Measurements from ENCODE around the gene AMIGO1.

DNA sequence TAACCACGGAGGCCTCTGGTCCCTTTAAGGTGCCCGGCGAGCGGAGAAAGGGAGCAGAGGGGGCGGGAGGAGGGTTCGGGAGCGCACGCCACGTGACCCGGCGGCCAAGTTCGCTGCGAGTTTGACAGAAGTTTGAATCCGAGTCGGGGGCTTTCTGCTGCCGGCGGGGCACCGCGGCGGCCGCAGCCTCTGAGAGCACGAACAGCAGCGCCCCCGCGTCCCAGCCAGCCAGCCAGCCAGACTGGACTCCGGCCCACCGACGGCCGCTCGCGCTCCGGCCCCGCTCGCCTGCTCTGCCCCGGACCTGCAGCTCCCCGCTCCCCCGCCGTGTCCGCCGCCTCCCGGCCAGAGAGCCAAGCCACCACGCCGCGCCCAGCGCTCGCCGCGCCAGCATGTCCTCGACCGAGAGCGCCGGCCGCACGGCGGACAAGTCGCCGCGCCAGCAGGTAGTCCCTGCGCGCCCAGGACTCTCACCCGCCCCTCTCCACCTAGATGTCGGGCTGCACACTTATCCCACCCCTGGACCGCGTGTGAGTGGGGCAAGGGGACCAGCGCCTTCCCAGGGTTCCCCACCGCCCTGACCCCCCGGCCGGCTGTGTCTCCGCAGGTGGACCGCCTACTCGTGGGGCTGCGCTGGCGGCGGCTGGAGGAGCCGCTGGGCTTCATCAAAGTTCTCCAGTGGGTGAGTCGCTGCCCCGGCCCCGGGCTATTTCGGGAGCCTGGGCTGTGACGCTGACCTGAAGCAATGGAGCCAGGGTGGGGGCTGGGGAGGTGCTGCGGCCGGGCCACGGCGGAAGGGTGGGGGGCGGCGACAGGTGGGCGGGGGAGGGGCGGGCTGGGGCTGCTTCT is 42.9 kb downstream of the AMIGO1 start, which contains the start of gene SYPL2:
- no peak for TF ChIP-seq POLR2AphosphoS5 (IDR thresholded peaks at IDR 0.05; ENCODE audit: low read depth, low read length)
- TF ChIP-seq REST (IDR thresholded peaks at IDR 0.05; ENCODE audit: insufficient read depth in 1 of 2, low read depth in 2 of 2, low read length in 2 of 2), result no peak
- TF ChIP-seq TAF1 (IDR thresholded peaks at IDR 0.05; ENCODE audit: borderline replicate concordance, insufficient read depth, low read length), result no peak
- TF ChIP-seq SIN3A (IDR thresholded peaks at IDR 0.05; ENCODE audit: borderline replicate concordance, insufficient read depth, low read length), result no peak
- TF ChIP-seq FOXP2 (optimal IDR thresholded peaks at IDR 0.05; ENCODE audit: borderline replicate concordance, extremely low read depth, extremely low read length, insufficient read depth), result no peak

All from PFSK-1 (cell line).